ENCODE measurements around the gene TMEM130. TPM values are rescaled to one million over a fixed set of nuclear protein-coding genes. Genes with fewer than 3 reads are reported as not detected.
A peak's percentile ranks its signal among the peaks of the same experiment; 100 is the strongest.

TMEM130 gene
- total RNA-seq, 1 experiment from 2014 or later, result 1.7 TPM

DNA sequence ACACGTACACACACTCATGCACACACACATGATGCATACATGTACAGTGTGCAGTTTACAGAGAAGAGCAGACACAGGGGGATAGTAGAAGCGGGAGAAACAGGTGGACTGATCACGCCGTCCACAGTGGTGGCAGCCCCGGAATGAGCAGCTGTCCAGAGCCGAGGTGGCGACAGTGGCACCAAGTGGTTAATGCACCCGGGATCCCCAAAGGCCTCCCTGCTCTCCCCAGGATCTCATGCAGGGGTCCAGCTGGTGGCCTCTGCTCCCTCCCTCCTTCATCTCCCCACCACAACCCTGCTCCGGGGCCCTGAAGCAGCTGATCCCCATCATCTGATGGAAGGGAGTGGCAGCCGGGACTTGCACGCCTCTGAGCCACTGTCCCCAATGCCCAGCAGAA is 29.7 kb downstream of the TMEM130 start:
- H3K4me3 Mint-ChIP-seq, result no peak overlapping the region
- no peak overlapping the region for H3K27ac ChIP-seq (ENCODE audit: insufficient read length, low read depth, low read length)
- peaks cover 10% of the 10 kb centered on the region for H3K27me3 Mint-ChIP-seq (ENCODE audit: low read depth)
- H3K14ac ChIP-seq (ENCODE audit: insufficient read depth, low read length), result no peak overlapping the region
- H3K4me1 ChIP-seq (ENCODE audit: insufficient read depth, low read length), result no peaks in the 10 kb centered on the region
- H3K23me2 ChIP-seq (ENCODE audit: insufficient read length, low read depth, low read length, poor library complexity, severe bottlenecking), result no peaks in the 10 kb centered on the region
- H4K5ac ChIP-seq (ENCODE audit: insufficient read length, low read depth, low read length), result no peak overlapping the region
- no peak overlapping the region for H4K8ac ChIP-seq (replicated peaks; ENCODE audit: insufficient read length, low read depth, low read length)
- H3K9me3 Mint-ChIP-seq, result no peaks in the 10 kb centered on the region
- no peak overlapping the region for H3K23ac ChIP-seq (ENCODE audit: insufficient read length, low read depth, low read length)
- H3K36me3 Mint-ChIP-seq (ENCODE audit: insufficient read depth in 1 of 3, low read depth in 3 of 3), result no peaks in the 10 kb centered on the region
- no peaks in the 10 kb centered on the region for H3K9me3 ChIP-seq (ENCODE audit: control insufficient read depth, low read depth, low read length)
- H3K79me1 ChIP-seq (ENCODE audit: insufficient read depth, low read depth, low read length, poor library complexity, severe bottlenecking), result no peaks in the 10 kb centered on the region
- no peak overlapping the region for H3T11ph ChIP-seq (ENCODE audit: low read length)
- no peak overlapping the region for H2BK20ac ChIP-seq (ENCODE audit: low read depth, low read length, poor library complexity, severe bottlenecking)
- WGBS (ENCODE audit: extremely low coverage, insufficient read length, low lambda C conversion rate), result no CpG with 5 or more reads among the region's 11 CpGs
- no peak overlapping the region for H2BK120ac ChIP-seq (ENCODE audit: low read depth, low read length, poor library complexity, severe bottlenecking)
- no peak for TF ChIP-seq CTCF (conservative IDR thresholded peaks at IDR 0.05)
- no peak overlapping the region for H2AK5ac ChIP-seq (ENCODE audit: insufficient read length, low read length)
- H4K91ac ChIP-seq (ENCODE audit: insufficient read length, low read depth, low read length), result no peak overlapping the region
- DNase-seq, result no peak
- no peak overlapping the region for H3K4me2 ChIP-seq (ENCODE audit: insufficient read depth, insufficient read length, low read length)
- no peak overlapping the region for H3K9ac ChIP-seq (ENCODE audit: extremely low read depth, insufficient read length, low read length)
- H2BK5ac ChIP-seq (ENCODE audit: insufficient read length, low read length), result no peak overlapping the region
- H3K27ac Mint-ChIP-seq, result peak overlapping the region in 1 of 3 experiments; percentile 65; a peak in 1 of 7 replicates
- H4K20me1 ChIP-seq (ENCODE audit: control insufficient read depth, insufficient read depth, insufficient read length), result no peaks in the 10 kb centered on the region
- no peak overlapping the region for H2BK15ac ChIP-seq (ENCODE audit: low read depth, low read length)
- no peaks in the 10 kb centered on the region for H3K79me2 ChIP-seq (ENCODE audit: insufficient read depth, low read length)
- H3K4ac ChIP-seq (ENCODE audit: low read depth, low read length), result no peak overlapping the region
- peaks cover 11 to 17% of the 10 kb centered on the region in 2 experiments for H3K4me1 Mint-ChIP-seq
- H2BK12ac ChIP-seq (ENCODE audit: insufficient read length, low read depth, low read length), result no peak overlapping the region
- H3K56ac ChIP-seq (ENCODE audit: insufficient read length, low read depth, low read length), result no peak overlapping the region
- no peak overlapping the region for H3K18ac ChIP-seq (ENCODE audit: insufficient read length, low read depth, low read length)
- H3K27me3 ChIP-seq (ENCODE audit: insufficient read depth, low read length), result no peaks in the 10 kb centered on the region; the same call in 1 of the 2 replicates
- no peak overlapping the region for H2AFZ ChIP-seq (ENCODE audit: low read length)
